B cell (primary cell): ENCODE data around the gene RASGRP3. TPM values are rescaled to one million over a fixed set of nuclear protein-coding genes. Genes with fewer than 3 reads are reported as not detected.

Source experiments
- ATAC-seq: fragments of 200-7000 bp; cut with Tn5 transposase; one replicate; pipeline ENCODE4 v1.10.0; 2021; ENCODE audit warnings: low read depth, mild to moderate bottlenecking, moderate number of reproducible peaks, moderate library complexity
- CTCF ChIA-PET: fragments of 350-600 bp; sonication (Branson Sonifier 250); formaldehyde crosslinking; loops from one replicate; lab custom pipeline; 2021; ENCODE audit warnings: antibody characterized with exemption, inconsistent platforms; lab: Charles Lee
- POLR2A ChIA-PET: fragments of 350-600 bp; sonication (Branson Sonifier 250); formaldehyde crosslinking; loops from one replicate; lab custom pipeline; 2021; ENCODE audit warnings: antibody characterized with exemption; lab: Charles Lee
- DNase-seq: peaks from one replicate; pipeline ENCODE4 v3.0.0; 2013
- H2AFZ ChIP-seq: 2 replicates; pipeline ENCODE4 v1.6.1; 2012; ENCODE audit warnings: mild to moderate bottlenecking, low read depth, low read length; ENCODE audit not compliant: insufficient read depth, poor library complexity, severe bottlenecking
- H3K27ac ChIP-seq, 2 donors: 1 replicate in 1 of 2; 2 replicates in 1 of 2; pipeline ENCODE4 v1.5.1; 2012 to 2013; ENCODE audit warnings: low read length in 2 of 2, mild to moderate bottlenecking in 2 of 2, moderate library complexity in 1 of 2
- H3K27me3 ChIP-seq, 4 experiments: fragments of 200-600 bp in 1 of 4; sonication (generic) in 1 of 4; replicated peaks in 1 of 4; 1 replicate in 2 of 4; 2 replicates in 2 of 4; pipeline versions ENCODE4 v1.6.1 to v1.7.0; 2013 to 2016; ENCODE audit warnings: low read length in 3 of 4, mild to moderate bottlenecking in 2 of 4, mixed read lengths in 1 of 4, moderate library complexity in 1 of 4; ENCODE audit not compliant: insufficient read depth in 4 of 4, control insufficient read depth in 3 of 4; ENCODE audit errors: control extremely low read depth in 1 of 4
- H3K36me3 ChIP-seq, 2 experiments: replicated peaks in 1 of 2; 1 replicate in 1 of 2; 2 replicates in 1 of 2; pipeline versions ENCODE4 v1.6.1 to v1.7.1; 2013; ENCODE audit warnings: low read length in 1 of 2; ENCODE audit not compliant: insufficient read depth in 2 of 2, control insufficient read depth in 1 of 2; ENCODE audit errors: control extremely low read depth in 1 of 2, extremely low read depth in 1 of 2
- H3K4me1 ChIP-seq, 2 donors: fragments of 200-600 bp in 1 of 2; sonication (generic) in 1 of 2; 1 replicate in 1 of 2; 2 replicates in 1 of 2; pipeline versions ENCODE4 v1.5.1 to v1.6.1; 2013 to 2017; ENCODE audit warnings: low read length in 2 of 2; ENCODE audit not compliant: control insufficient read depth in 2 of 2, insufficient read depth in 2 of 2
- H3K4me2 ChIP-seq: replicated peaks from 2 replicates; pipeline ENCODE3; 2012; ENCODE audit warnings: mild to moderate bottlenecking, low read depth, low read length; ENCODE audit not compliant: poor library complexity, severe bottlenecking
- H3K4me3 ChIP-seq, 5 experiments: fragments of 200-600 bp in 1 of 5; sonication (generic) in 1 of 5; 1 replicate in 3 of 5; 2 replicates in 2 of 5; pipeline versions ENCODE4 v1.5.1 to v1.7.0; 2011 to 2016; ENCODE audit warnings: low read length in 4 of 5, mild to moderate bottlenecking in 4 of 5, low read depth in 2 of 5, control low read depth in 1 of 5, moderate library complexity in 1 of 5; ENCODE audit not compliant: insufficient read depth in 1 of 5; ENCODE audit errors: control extremely low read depth in 1 of 5, extremely low read depth in 1 of 5
- H3K79me2 ChIP-seq: fragments of 200-600 bp; sonication (generic); one replicate; pipeline ENCODE4 v1.6.0; 2016; ENCODE audit warnings: low read length; ENCODE audit not compliant: control insufficient read depth, insufficient read depth
- H3K9ac ChIP-seq: fragments of 200-600 bp; sonication (generic); 2 replicates; pipeline ENCODE4 v1.6.1; 2017; ENCODE audit warnings: mild to moderate bottlenecking, low read length, moderate library complexity
- H3K9me3 ChIP-seq, 3 donors: one replicate each; pipeline versions ENCODE4 v1.6.1 to v1.7.1; 2013; ENCODE audit warnings: low read length in 2 of 3; ENCODE audit not compliant: control insufficient read depth in 2 of 3, insufficient read depth in 1 of 3; ENCODE audit errors: control extremely low read depth in 1 of 3
- H4K20me1 ChIP-seq: 2 replicates; pipeline ENCODE4 v1.6.0; 2012; ENCODE audit warnings: mild to moderate bottlenecking, low read length; ENCODE audit not compliant: insufficient read depth, control insufficient read depth, poor library complexity, severe bottlenecking
- H3K27ac Mint-ChIP-seq: one replicate; pipeline ENCODE4 v1.8.0; 2021; ENCODE audit warnings: mixed read lengths
- H3K27me3 Mint-ChIP-seq: one replicate; pipeline ENCODE4 v1.8.0; 2021; ENCODE audit warnings: mixed read lengths
- H3K4me1 Mint-ChIP-seq: one replicate; pipeline ENCODE4 v1.8.0; 2021; ENCODE audit warnings: mixed read lengths
- H3K4me3 Mint-ChIP-seq: one replicate; pipeline ENCODE4 v1.8.0; 2021; ENCODE audit warnings: mixed read lengths
- H3K9me3 Mint-ChIP-seq: one replicate; pipeline ENCODE4 v1.8.0; 2022; ENCODE audit warnings: mixed read lengths; ENCODE audit not compliant: insufficient read depth
- EZH2 ChIP-seq: IDR thresholded peaks from 2 replicates; pipeline ENCODE4 v1.6.1; 2012; ENCODE audit warnings: borderline replicate concordance, low read depth, mild to moderate bottlenecking, moderate library complexity, low read length; ENCODE audit not compliant: insufficient read depth, poor library complexity, severe bottlenecking
- intact Hi-C: fragments of 100-400 bp; cut with micrococcal nuclease; formaldehyde crosslinking; loops from one replicate; pipeline ENCODE4 v1.10.0; 2022
- polyA plus RNA-seq: library from polyadenylated mRNA; depleted of rRNA; stranded (reverse); fragments of >200 nt; gene quantifications from 2 replicates; pipeline ENCODE4 v1.2.3, GENCODE V29; 2012
- small RNA-seq: library from RNA; depleted of rRNA; stranded (forward); fragments of <200 nt; gene quantifications from one replicate; pipeline ENCODE3, GENCODE V24; 2012; ENCODE audit warnings: low replicate concordance, low read depth; ENCODE audit not compliant: insufficient read length
- total RNA-seq, 2 donors: library from RNA; stranded (reverse); fragments of 120-200 nt in 1 of 2; gene quantifications; 1 replicate in 1 of 2; 2 replicates in 1 of 2; pipeline versions ENCODE4 v1.2.3 to v1.2.4, GENCODE V29; 2013 to 2022
- TF ChIP-seq, protein P1 (sequence below): fragments of 200-600 bp; IDR thresholded peaks from one replicate; pipeline ENCODE4 v1.8.0; 2022; ENCODE audit warnings: antibody characterized with exemption, mild to moderate bottlenecking

Gene RASGRP3
- total and polyA plus RNA-seq, 2 donors (not counting 1 experiment from before 2014, with no cell fraction given): 67.5 to 107 TPM

DNA sequence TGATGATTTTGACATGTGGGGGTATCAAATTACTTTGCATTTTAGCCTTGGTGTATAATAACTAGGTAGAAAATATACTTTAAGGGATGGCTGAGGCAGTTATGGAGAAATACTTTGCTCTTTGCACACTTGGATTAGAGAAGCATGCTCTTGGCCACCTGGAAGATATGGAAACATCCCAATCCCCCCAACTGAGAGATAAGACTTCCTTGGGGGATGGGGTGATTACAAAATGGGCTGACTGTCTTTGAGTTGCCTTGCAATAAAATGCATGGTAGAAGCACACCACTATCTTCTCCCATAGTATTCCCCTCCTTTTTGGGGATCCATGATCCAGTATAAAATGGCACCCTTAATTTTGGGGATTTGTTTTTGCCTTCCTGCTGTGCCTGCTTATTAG, 137.7 kb downstream of the RASGRP3 start:
- H3K4me1 Mint-ChIP-seq: no peaks in the 10 kb centered on the region
- H3K27ac Mint-ChIP-seq: no peak overlapping the region
- Histone ChIP-seq H3K4me2 (no peak overlapping the region), H3K4me1 (no peaks in the 10 kb centered on the region), H3K4me3 (no peak overlapping the region), H3K79me2 (no peaks in the 10 kb centered on the region), H3K9ac (no peak overlapping the region), H4K20me1 (no peaks in the 10 kb centered on the region), H2AFZ (no peak overlapping the region), H3K36me3 (no peaks in the 10 kb centered on the region), H3K27ac (no peak overlapping the region), H3K9me3 (peaks cover 0 to 8% (median 4%) of the 10 kb centered on the region in 3 donors), H3K27me3 (no peaks in the 10 kb centered on the region)
- H3K4me3 Mint-ChIP-seq: no peak overlapping the region
- no peaks in the 10 kb centered on the region for H3K27me3 Mint-ChIP-seq
- no peak for TF ChIP-seq EZH2
- TF ChIP-seq, protein P1, sequence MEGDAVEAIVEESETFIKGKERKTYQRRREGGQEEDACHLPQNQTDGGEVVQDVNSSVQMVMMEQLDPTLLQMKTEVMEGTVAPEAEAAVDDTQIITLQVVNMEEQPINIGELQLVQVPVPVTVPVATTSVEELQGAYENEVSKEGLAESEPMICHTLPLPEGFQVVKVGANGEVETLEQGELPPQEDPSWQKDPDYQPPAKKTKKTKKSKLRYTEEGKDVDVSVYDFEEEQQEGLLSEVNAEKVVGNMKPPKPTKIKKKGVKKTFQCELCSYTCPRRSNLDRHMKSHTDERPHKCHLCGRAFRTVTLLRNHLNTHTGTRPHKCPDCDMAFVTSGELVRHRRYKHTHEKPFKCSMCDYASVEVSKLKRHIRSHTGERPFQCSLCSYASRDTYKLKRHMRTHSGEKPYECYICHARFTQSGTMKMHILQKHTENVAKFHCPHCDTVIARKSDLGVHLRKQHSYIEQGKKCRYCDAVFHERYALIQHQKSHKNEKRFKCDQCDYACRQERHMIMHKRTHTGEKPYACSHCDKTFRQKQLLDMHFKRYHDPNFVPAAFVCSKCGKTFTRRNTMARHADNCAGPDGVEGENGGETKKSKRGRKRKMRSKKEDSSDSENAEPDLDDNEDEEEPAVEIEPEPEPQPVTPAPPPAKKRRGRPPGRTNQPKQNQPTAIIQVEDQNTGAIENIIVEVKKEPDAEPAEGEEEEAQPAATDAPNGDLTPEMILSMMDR: no peak
- ChIA-PET POLR2A (no interaction called here), CTCF (no interaction called here)
- DNase-seq (no peak), ATAC-seq (no peak)
- intact Hi-C loops: no loop called here
- H3K9me3 Mint-ChIP-seq: peaks cover 8% of the 10 kb centered on the region

Small RNAs within 50 kb of the gene (small RNA-seq; reads per million reads assigned to genes)
- not detected for gene ATP6V0E1P3

Other genes starting within 250 kb of the RASGRP3 start
- 29.4 and 32.1 TPM in 2 replicates for gene FAM98A, start 122.7 kb downstream of the RASGRP3 start, total RNA-seq
- gene FAM98A, start 122.7 kb downstream of the RASGRP3 start, polyA plus RNA-seq: 8.1 and 13.6 TPM in 2 replicates